ENCODE results near the gene REL. TPM values are rescaled to one million over a fixed set of nuclear protein-coding genes. Genes with fewer than 3 reads are reported as not detected.

REL gene
- total and polyA plus RNA-seq, 7 donors: 1.2 to 14.7 (median 11.0) TPM

- no peaks in the 10 kb centered on the region for H3K4me1 ChIP-seq
- H3K4me3 ChIP-seq: no peak overlapping the region
- H3K36me3 ChIP-seq: peaks cover 0 to under 1% (median 0%) of the 10 kb centered on the region in 4 donors
- H3K9me3 ChIP-seq: no peaks in the 10 kb centered on the region
- no peaks in the 10 kb centered on the region for H3K27me3 ChIP-seq
- 93 to 95% methylated on average over 7 of the region's 7 CpGs for WGBS, 2 donors
- no peak for DNase-seq
- no peak overlapping the region for H3K27ac ChIP-seq
- intact Hi-C loops (cut with DNase I): no loop called here
- TF ChIP-seq CTCF (IDR thresholded peaks at IDR 0.05) (no peak), POLR2A (IDR thresholded peaks at IDR 0.05) (no peak), POLR2AphosphoS5 (IDR thresholded peaks at IDR 0.05) (no peak), EP300 (IDR thresholded peaks at IDR 0.05) (no peak)
These were observed 78.1 kb downstream of the REL start for GRCh38 chr2:60959501-60959900.

DNA sequence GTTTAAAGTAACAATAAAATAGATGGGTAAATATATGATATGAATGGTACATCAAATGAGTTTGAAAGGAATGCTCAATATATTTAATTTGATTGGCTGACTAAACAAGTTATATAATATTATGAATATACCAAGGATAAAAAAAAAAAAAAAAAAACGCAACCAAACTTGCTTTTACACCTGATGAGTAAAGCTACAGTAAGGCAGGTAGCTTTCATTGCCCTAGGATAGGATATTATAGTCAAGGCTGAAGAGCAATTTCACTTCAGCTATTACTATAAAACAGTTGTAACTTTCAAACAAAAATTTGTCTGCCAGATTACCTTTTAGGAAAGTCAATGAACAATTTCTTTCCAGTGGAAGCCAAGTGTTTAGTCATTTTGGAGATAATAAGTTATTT lies 79.3 kb downstream of the REL start:
- Histone ChIP-seq H3K27ac (no peak overlapping the region), H3K9me3 (no peaks in the 10 kb centered on the region), H3K36me3 (no peaks in the 10 kb centered on the region), H3K27me3 (no peaks in the 10 kb centered on the region), H3K4me3 (no peak overlapping the region), H3K4me1 (no peaks in the 10 kb centered on the region)
- TF ChIP-seq EP300 (IDR thresholded peaks at IDR 0.05) (no peak), POLR2AphosphoS5 (IDR thresholded peaks at IDR 0.05) (no peak), CTCF (IDR thresholded peaks at IDR 0.05) (no peak), POLR2A (IDR thresholded peaks at IDR 0.05) (no peak)
- intact Hi-C loops (cut with DNase I): no loop called here
- WGBS, 2 donors: 92 to 93% methylated on average over 1 of the region's 1 CpG
- no peak for DNase-seq

DNA sequence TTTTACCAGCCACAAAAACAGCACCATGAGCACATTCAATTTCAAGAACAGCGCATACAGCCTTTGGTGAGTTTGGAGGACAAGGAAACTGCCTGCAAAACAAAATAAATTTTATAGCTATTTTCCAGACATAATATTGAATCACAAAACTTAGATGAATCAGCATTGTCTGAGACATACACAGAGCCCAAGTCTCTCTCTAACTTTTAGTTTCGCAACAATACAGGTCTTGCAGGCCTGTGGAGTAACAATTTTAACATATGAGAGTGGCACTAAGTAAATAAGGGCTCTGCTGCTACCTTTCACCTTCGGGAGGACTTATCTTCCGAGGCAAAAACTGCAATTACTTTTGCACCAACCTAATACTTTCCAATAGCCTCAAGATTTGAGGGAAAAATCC lies 80.1 kb downstream of the REL start:
- Histone ChIP-seq H3K36me3 (no peaks in the 10 kb centered on the region), H3K4me3 (no peak overlapping the region), H3K9me3 (no peaks in the 10 kb centered on the region), H3K4me1 (no peaks in the 10 kb centered on the region), H3K27me3 (no peaks in the 10 kb centered on the region), H3K27ac (no peak overlapping the region)
- no peak for TF ChIP-seq EP300 (IDR thresholded peaks at IDR 0.05)
- 83 to 87% methylated on average over 4 of the region's 4 CpGs for WGBS, 2 donors
- intact Hi-C loops (cut with DNase I): no loop called here
- DNase-seq: no peak

DNA sequence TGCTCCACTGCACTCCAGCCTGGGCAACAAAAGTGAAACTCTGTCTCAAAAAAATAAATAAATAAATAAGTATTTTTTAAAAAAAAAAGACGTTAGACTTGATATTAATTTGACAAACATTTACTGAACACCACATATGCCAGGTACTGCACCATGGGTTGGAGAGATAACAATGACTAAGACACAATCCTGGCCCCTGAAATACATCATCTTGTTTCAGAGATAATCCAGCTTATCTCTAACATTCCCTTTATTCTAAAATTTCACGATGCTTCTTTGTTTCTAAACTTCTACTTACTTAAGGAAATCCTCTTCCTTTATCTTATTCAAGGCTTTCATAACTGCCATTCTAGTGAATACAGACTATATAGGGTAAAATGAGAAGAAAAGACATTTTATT lies 81.2 kb downstream of the REL start:
- no peaks in the 10 kb centered on the region for H3K4me1 ChIP-seq
- H3K27me3 ChIP-seq: no peaks in the 10 kb centered on the region
- intact Hi-C loops (cut with DNase I): no loop called here
- TF ChIP-seq POLR2AphosphoS5 (IDR thresholded peaks at IDR 0.05) (no peak), EP300 (IDR thresholded peaks at IDR 0.05) (no peak), POLR2A (IDR thresholded peaks at IDR 0.05) (no peak), CTCF (IDR thresholded peaks at IDR 0.05) (no peak)
- H3K4me3 ChIP-seq: no peak overlapping the region
- WGBS, 2 donors: 88 to 90% methylated on average over 2 of the region's 2 CpGs
- H3K36me3 ChIP-seq: no peaks in the 10 kb centered on the region
- DNase-seq: no peak
- no peaks in the 10 kb centered on the region for H3K9me3 ChIP-seq
- H3K27ac ChIP-seq: no peak overlapping the region

DNA sequence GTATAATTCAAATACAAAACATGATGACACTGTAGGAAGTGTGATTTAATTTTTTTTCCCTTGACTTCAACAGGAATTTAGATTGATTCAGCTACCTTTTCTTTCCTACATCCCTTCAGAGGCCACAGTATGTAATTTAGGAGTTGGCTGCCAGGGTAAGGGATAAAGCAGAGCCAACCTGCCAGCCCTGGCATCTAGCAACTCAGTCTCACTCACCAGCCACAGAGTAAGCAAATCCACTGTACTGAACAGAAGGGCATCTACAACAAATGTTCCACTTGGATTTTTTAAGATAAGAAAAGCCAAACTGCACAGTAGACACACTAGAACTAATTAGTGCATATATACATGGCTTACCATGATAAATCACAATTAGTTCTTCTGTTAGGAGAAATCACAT lies 81.8 kb downstream of the REL start:
- Histone ChIP-seq H3K4me3 (no peak overlapping the region), H3K4me1 (no peaks in the 10 kb centered on the region)
- intact Hi-C loops (cut with DNase I): no loop called here

More for the DNA sequence above, 81.8 kb downstream of the REL start:
- Histone ChIP-seq H3K27ac (no peak overlapping the region), H3K36me3 (no peaks in the 10 kb centered on the region), H3K27me3 (no peaks in the 10 kb centered on the region), H3K9me3 (no peaks in the 10 kb centered on the region)
- TF ChIP-seq POLR2AphosphoS5 (IDR thresholded peaks at IDR 0.05) (no peak), POLR2A (IDR thresholded peaks at IDR 0.05) (no peak), EP300 (IDR thresholded peaks at IDR 0.05) (no peak), CTCF (IDR thresholded peaks at IDR 0.05) (no peak)
- DNase-seq: no peak

Data from sigmoid colon (tissue), 7 donors.